Stomach (tissue), 9 donors: ENCODE measurements around the gene CBLB. TPM values are rescaled to one million over a fixed set of nuclear protein-coding genes. Genes with fewer than 3 reads are reported as not detected.

Source experiments
- DNase-seq, 2 donors: peaks; one replicate each; pipeline versions ENCODE4 v3.0.0 to v3.0.0-alpha.2; 2013 to 2019
- H3K27ac ChIP-seq, 5 donors: fragments of 200-600 bp in 4 of 5; sonication (generic) in 4 of 5; one replicate each; pipeline ENCODE4 v1.5.1; 2013 to 2019; ENCODE audit warnings: mild to moderate bottlenecking in 1 of 5, moderate library complexity in 1 of 5
- H3K27me3 ChIP-seq, 3 donors: fragments of 200-600 bp; sonication (generic); one replicate each; pipeline ENCODE4 v1.5.1; 2017 to 2019; ENCODE audit warnings: mixed run types in 1 of 3
- H3K36me3 ChIP-seq, 4 donors: fragments of 200-600 bp; sonication (generic); 1 replicate in 3 of 4; 2 replicates in 1 of 4; pipeline ENCODE4 v1.5.1; 2016 to 2019
- H3K4me1 ChIP-seq, 4 donors: fragments of 200-600 bp; sonication (generic); one replicate each; pipeline ENCODE4 v1.5.1; 2016 to 2019
- H3K4me3 ChIP-seq, 4 donors: fragments of 200-600 bp; sonication (generic) in 3 of 4; one replicate each; pipeline ENCODE4 v1.5.1; 2016 to 2019; ENCODE audit warnings: mild to moderate bottlenecking in 1 of 4
- H3K9me3 ChIP-seq, 4 donors: fragments of 200-600 bp; sonication (generic); one replicate each; pipeline ENCODE4 v1.5.1; 2016 to 2019
- CTCF ChIP-seq, 7 experiments: fragments of 450-650 bp in 4 of 7; fragments of 200-600 bp in 3 of 7; sonication (generic) in 3 of 7; IDR thresholded peaks; one replicate each; pipeline ENCODE4 v1.5.1; 2016 to 2019; ENCODE audit warnings: antibody characterized with exemption in 7 of 7, control low read depth in 2 of 7, mild to moderate bottlenecking in 1 of 7
- EP300 ChIP-seq: sonication (generic); formaldehyde crosslinking; IDR thresholded peaks from one replicate; pipeline ENCODE4 v1.6.1; 2017; ENCODE audit warnings: antibody characterized with exemption
- POLR2A ChIP-seq, 4 donors: fragments of 450-650 bp; IDR thresholded peaks; one replicate each; pipeline ENCODE4 v1.6.1; 2016; ENCODE audit warnings: antibody characterized with exemption in 4 of 4, control low read depth in 2 of 4, mild to moderate bottlenecking in 1 of 4, moderate library complexity in 1 of 4
- POLR2AphosphoS5 ChIP-seq, 3 donors: sonication (generic); formaldehyde crosslinking; IDR thresholded peaks; one replicate each; pipeline ENCODE4 v1.6.1; 2016; ENCODE audit warnings: antibody characterized with exemption in 3 of 3
- WGBS, 5 donors: extraction: QIAGEN DNeasy Blood & Tissue Kit in 3 of 5; methylation state at CpG; one replicate each; pipeline versions ENCODE4 v1.1.5 to v1.1.7; 2013 to 2018; 5-methylcytosine and 5-hydroxymethylcytosine counted together
- intact Hi-C: fragments of 100-400 bp; cut with DNase I; formaldehyde crosslinking; loops from one replicate; pipeline ENCODE4 v1.15.1; 2023; ENCODE audit warnings: low total_unique reads
- polyA plus RNA-seq, 3 donors: library from polyadenylated mRNA; stranded (reverse); fragments of 200-250 nt; gene quantifications; one replicate each; pipeline ENCODE4 v1.2.3, GENCODE V29; 2013
- total RNA-seq, 5 donors: library from RNA; depleted of rRNA; stranded (reverse); fragments of >200 nt; gene quantifications; one replicate each; pipeline versions ENCODE4 v1.1.0 to v1.2.3, GENCODE V29; 2014 to 2016
- donor health status: healthy with polysubstance abuse.
- donor health status: Bipolar disorder and iron deficiency.
- donor health status: healthy.

Gene CBLB
- total and polyA plus RNA-seq, 8 donors, result 6.9 to 94.4 (median 46.0) TPM

GRCh38 chr3:105656651-105657504 is 211.9 kb downstream of the CBLB start:
- Histone ChIP-seq H3K9me3 (no peaks in the 10 kb centered on the region), H3K27me3 (no peaks in the 10 kb centered on the region), H3K4me3 (no peak overlapping the region), H3K27ac (no peak overlapping the region), H3K36me3 (peaks cover 7 to 49% (median 40%) of the 10 kb centered on the region in 4 donors), H3K4me1 (peaks cover 0 to 8% (median 0%) of the 10 kb centered on the region in 4 donors)
- TF ChIP-seq POLR2AphosphoS5 (IDR thresholded peaks at IDR 0.05), result no peak
- TF ChIP-seq EP300, result no peak
- no peak for DNase-seq
- WGBS, 5 donors, result 79 to 96% (median 94%) methylated on average over 1 of the region's 1 CpG
- intact Hi-C loops, result no loop called here

- Histone ChIP-seq H3K27me3 (no peaks in the 10 kb centered on the region), H3K4me1 (peaks cover 0 to 8% (median 0%) of the 10 kb centered on the region in 4 donors), H3K27ac (no peak overlapping the region), H3K9me3 (no peaks in the 10 kb centered on the region), H3K4me3 (no peak overlapping the region), H3K36me3 (peaks cover 4 to 22% (median 19%) of the 10 kb centered on the region in 4 donors)
- DNase-seq, result no peak
- no peak for TF ChIP-seq EP300
- no peak for TF ChIP-seq CTCF (IDR thresholded peaks at IDR 0.05)
- TF ChIP-seq POLR2A (IDR thresholded peaks at IDR 0.05), result no peak
- TF ChIP-seq POLR2AphosphoS5 (IDR thresholded peaks at IDR 0.05), result no peak
- intact Hi-C loops, result no loop called here
- WGBS, 5 donors, result 83 to 97% (median 95%) methylated on average over 3 of the region's 3 CpGs
These were observed 214.9 kb downstream of the CBLB start for GRCh38 chr3:105653868-105654267.

- Histone ChIP-seq H3K9me3 (no peaks in the 10 kb centered on the region), H3K4me3 (no peak overlapping the region), H3K36me3 (peaks cover 0 to 15% (median 12%) of the 10 kb centered on the region in 4 donors), H3K4me1 (peaks cover 0 to 8% (median 0%) of the 10 kb centered on the region in 4 donors), H3K27me3 (no peaks in the 10 kb centered on the region), H3K27ac (no peak overlapping the region)
- DNase-seq, result no peak
- TF ChIP-seq EP300, result no peak
- no peak for TF ChIP-seq CTCF (IDR thresholded peaks at IDR 0.05)
- TF ChIP-seq POLR2AphosphoS5 (IDR thresholded peaks at IDR 0.05), result no peak
- TF ChIP-seq POLR2A (IDR thresholded peaks at IDR 0.05), result no peak
- WGBS, 5 donors, result 18 to 41% (median 19%) methylated on average over 1 of the region's 1 CpG
- intact Hi-C loops, result no loop called here
These were observed 215.6 kb downstream of the CBLB start for GRCh38 chr3:105653166-105653565.

GRCh38 chr3:105649480-105649879 is 219.3 kb downstream of the CBLB start:
- DNase-seq, result no peak
- Histone ChIP-seq H3K4me1 (no peaks in the 10 kb centered on the region), H3K27ac (no peak overlapping the region), H3K36me3 (no peaks in the 10 kb centered on the region), H3K27me3 (no peaks in the 10 kb centered on the region), H3K4me3 (no peak overlapping the region), H3K9me3 (no peaks in the 10 kb centered on the region)
- TF ChIP-seq CTCF (IDR thresholded peaks at IDR 0.05) (no peak), POLR2AphosphoS5 (IDR thresholded peaks at IDR 0.05) (no peak)
- 71 to 87% (median 78%) methylated on average over 3 of the region's 3 CpGs for WGBS, 5 donors
- intact Hi-C loops, result no loop called here

- intact Hi-C loops, result no loop called here
- no peak overlapping the region for H3K4me3 ChIP-seq
- H3K27me3 ChIP-seq, result no peaks in the 10 kb centered on the region
- TF ChIP-seq EP300, result no peak
- TF ChIP-seq POLR2AphosphoS5 (IDR thresholded peaks at IDR 0.05), result no peak
- TF ChIP-seq CTCF (IDR thresholded peaks at IDR 0.05), result no peak
- TF ChIP-seq POLR2A (IDR thresholded peaks at IDR 0.05), result no peak
- H3K27ac ChIP-seq, result no peak overlapping the region
- 81 to 89% (median 86%) methylated on average over 2 of the region's 2 CpGs for WGBS, 5 donors
- no peaks in the 10 kb centered on the region for H3K4me1 ChIP-seq
- H3K36me3 ChIP-seq, result no peaks in the 10 kb centered on the region
- peak in 1 of 2 donors; percentile 34 for DNase-seq
- no peaks in the 10 kb centered on the region for H3K9me3 ChIP-seq
These were observed 221.8 kb downstream of the CBLB start for GRCh38 chr3:105647047-105647446.
